Upper lobe of left lung (tissue), 4 donors: ENCODE data around the gene UBE2J2.

Experiments
- CTCF ChIP-seq, 6 experiments: fragments of 450-650 bp in 4 of 6; fragments of 200-600 bp in 2 of 6; sonication (generic) in 2 of 6; IDR thresholded peaks; one replicate each; pipeline ENCODE4 v1.5.1; 2016 to 2019; ENCODE audit warnings: antibody characterized with exemption in 6 of 6
- POLR2A ChIP-seq, 4 donors: fragments of 450-650 bp; IDR thresholded peaks; one replicate each; pipeline ENCODE4 v1.5.1; 2016 to 2017; ENCODE audit warnings: antibody characterized with exemption in 4 of 4, mild to moderate bottlenecking in 2 of 4

DNA sequence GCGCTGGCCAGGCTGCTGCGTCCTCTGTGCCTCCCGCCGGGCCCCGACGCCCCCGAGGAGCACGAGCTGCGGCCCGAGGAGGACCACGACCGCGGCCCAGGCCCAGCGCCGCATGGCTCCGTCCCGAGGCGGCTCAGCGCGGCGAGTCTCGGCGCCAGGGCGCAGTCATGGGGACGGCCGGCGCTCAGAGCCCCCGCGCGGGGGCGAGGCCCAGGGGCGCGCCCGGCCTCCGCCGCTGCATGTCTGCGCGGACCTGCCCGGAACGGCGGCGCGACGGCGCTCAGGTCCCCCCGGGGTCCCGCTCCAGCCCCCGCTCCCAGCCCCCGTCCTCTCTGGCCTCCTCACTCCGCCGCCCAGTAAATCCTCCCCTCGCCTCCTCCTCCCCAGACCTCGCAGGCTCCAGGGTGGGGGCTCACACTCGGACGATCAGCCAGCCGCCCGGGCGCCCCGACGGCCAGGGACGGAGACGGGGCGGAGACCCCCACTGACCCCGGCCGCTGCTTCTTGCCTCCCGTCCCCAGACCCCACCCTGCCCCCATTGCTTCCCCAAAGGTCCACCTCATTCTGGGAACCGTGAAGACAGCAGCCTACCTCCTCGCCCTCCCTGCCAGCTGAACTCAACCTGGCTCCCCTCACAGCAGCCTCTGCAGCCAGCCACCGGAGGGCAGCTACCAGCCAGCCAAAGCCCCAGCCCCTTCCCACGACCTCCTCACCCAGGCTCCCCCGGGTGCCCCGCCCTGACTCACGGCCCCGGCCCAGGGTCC lies 26.9 kb downstream of the UBE2J2 start, which contains the start of gene C1QTNF12:
- TF ChIP-seq CTCF (IDR thresholded peaks at IDR 0.05), result no peak
- no peak for TF ChIP-seq POLR2A (IDR thresholded peaks at IDR 0.05)
